H1 (cell line): ENCODE results near the gene PROSER3. TPM values are rescaled to one million over a fixed set of nuclear protein-coding genes. Genes with fewer than 3 reads are reported as not detected.

Experiments used
- CTCF ChIA-PET: fragments of 300-600 bp; sonication (Branson Sonifier 250); formaldehyde crosslinking; loops from one replicate; lab custom pipeline; 2021; ENCODE audit not compliant: partially characterized antibody; lab: Charles Lee
- POLR2A ChIA-PET: fragments of 300-600 bp; sonication (Branson Sonifier 250); formaldehyde crosslinking; loops from one replicate; lab custom pipeline; 2021; ENCODE audit warnings: inconsistent platforms; ENCODE audit not compliant: partially characterized antibody; lab: Charles Lee
- DNase-seq, 2 experiments: peaks; one replicate each; pipeline versions ENCODE4 v3.0.0 to v3.0.0-alpha.2; 2010 to 2022; ENCODE audit warnings: low spot score in 2 of 2, low read depth in 1 of 2, mixed read lengths in 1 of 2
- FAIRE-seq: peaks from 2 replicates; lab custom pipeline; 2011; peaks lifted over from hg19 to GRCh38; lab: Jason Lieb, UNC
- H2AFZ ChIP-seq: 2 replicates; pipeline ENCODE4 v1.8.1; 2012; ENCODE audit warnings: low read length, inconsistent platforms
- H2AK5ac ChIP-seq: 2 replicates; pipeline ENCODE4 v1.6.1; 2013; ENCODE audit warnings: low read depth, low read length
- H2BK120ac ChIP-seq: replicated peaks from 2 replicates; pipeline ENCODE3; 2013; ENCODE audit warnings: low read depth, low read length, inconsistent platforms
- H2BK12ac ChIP-seq: 2 replicates; pipeline ENCODE4 v1.6.1; 2013; ENCODE audit warnings: low read depth, low read length
- H2BK15ac ChIP-seq: 2 replicates; pipeline ENCODE4 v1.6.1; 2013; ENCODE audit warnings: low read length
- H2BK20ac ChIP-seq: 2 replicates; pipeline ENCODE4 v1.6.1; 2013; ENCODE audit warnings: low read length
- H2BK5ac ChIP-seq: 2 replicates; pipeline ENCODE4 v1.6.1; 2013; ENCODE audit warnings: low read depth, low read length
- H3K14ac ChIP-seq: 2 replicates; pipeline ENCODE4 v1.6.1; 2013; ENCODE audit warnings: inconsistent platforms; ENCODE audit not compliant: insufficient read length
- H3K18ac ChIP-seq: 2 replicates; pipeline ENCODE4 v1.6.1; 2013; ENCODE audit warnings: low read length; ENCODE audit errors: extremely low read depth
- H3K23ac ChIP-seq: 2 replicates; pipeline ENCODE4 v1.6.1; 2013; ENCODE audit warnings: inconsistent platforms; ENCODE audit not compliant: insufficient read length
- H3K23me2 ChIP-seq: 2 replicates; pipeline ENCODE4 v1.6.1; 2013; ENCODE audit warnings: low read depth, low read length
- H3K27ac ChIP-seq: 2 replicates; pipeline ENCODE4 v1.6.1; 2011; ENCODE audit warnings: low read depth, low read length, inconsistent platforms
- H3K27me3 ChIP-seq, 4 experiments: replicated peaks in 1 of 4; 1 replicate in 1 of 4; 2 replicates in 3 of 4; pipeline versions ENCODE4 v1.6.1 to v1.8.1; 2011 to 2013; ENCODE audit warnings: low read length in 3 of 4, mild to moderate bottlenecking in 3 of 4, inconsistent platforms in 2 of 4, mixed read lengths in 2 of 4, moderate library complexity in 1 of 4; ENCODE audit not compliant: control insufficient read depth in 3 of 4, insufficient read depth in 3 of 4; ENCODE audit errors: extremely low read depth in 1 of 4
- H3K36me3 ChIP-seq, 4 experiments: 2 replicates each; pipeline versions ENCODE4 v1.6.1 to v1.8.1; 2011 to 2013; ENCODE audit warnings: mild to moderate bottlenecking in 4 of 4, low read length in 3 of 4, moderate library complexity in 2 of 4, control low read depth in 1 of 4, inconsistent platforms in 1 of 4; ENCODE audit not compliant: insufficient read depth in 4 of 4, control insufficient read depth in 2 of 4
- H3K4ac ChIP-seq: replicated peaks from 2 replicates; pipeline ENCODE3; 2013; ENCODE audit warnings: low read length, low read depth, mixed read lengths, inconsistent platforms; ENCODE audit not compliant: insufficient read length
- H3K4me1 ChIP-seq, 4 experiments: replicated peaks in 1 of 4; 1 replicate in 1 of 4; 2 replicates in 3 of 4; pipeline versions ENCODE4 v1.6.1 to v1.8.1; 2011 to 2013; ENCODE audit warnings: low read length in 3 of 4, inconsistent platforms in 2 of 4, mixed read lengths in 1 of 4; ENCODE audit not compliant: insufficient read depth in 4 of 4, control insufficient read depth in 3 of 4
- H3K4me2 ChIP-seq, 2 experiments: 2 replicates each; pipeline versions ENCODE4 v1.6.1 to v1.8.1; 2011 to 2013; ENCODE audit warnings: low read depth in 2 of 2, low read length in 2 of 2, control low read depth in 1 of 2, inconsistent platforms in 1 of 2, mild to moderate bottlenecking in 1 of 2; ENCODE audit not compliant: insufficient read depth in 1 of 2
- H3K4me3 ChIP-seq, 4 experiments: fragments of 200-600, 300-600 bp in 1 of 4; sonication (generic), shearing (Covaris generic), sonication (Bioruptor Twin) in 1 of 4; 2 replicates each; pipeline versions ENCODE4 v1.5.1 to v1.8.1; 2011 to 2016; ENCODE audit warnings: low read length in 4 of 4, low read depth in 3 of 4, control low read depth in 2 of 4, inconsistent platforms in 2 of 4, mild to moderate bottlenecking in 2 of 4, mixed read lengths in 1 of 4, moderate library complexity in 1 of 4; ENCODE audit not compliant: insufficient read depth in 2 of 4; ENCODE audit errors: extremely low read depth in 1 of 4
- H3K56ac ChIP-seq: replicated peaks from 2 replicates; pipeline ENCODE3; 2013; ENCODE audit warnings: low read depth, mild to moderate bottlenecking, mixed read lengths, low read length, inconsistent platforms; ENCODE audit not compliant: insufficient read length
- H3K79me1 ChIP-seq: 2 replicates; pipeline ENCODE4 v1.6.1; 2013; ENCODE audit warnings: low read depth, low read length, control low read depth
- H3K79me2 ChIP-seq, 2 experiments: 2 replicates each; pipeline versions ENCODE4 v1.6.1 to v1.8.1; 2012 to 2013; ENCODE audit warnings: low read length in 2 of 2, mild to moderate bottlenecking in 2 of 2, inconsistent platforms in 1 of 2; ENCODE audit not compliant: insufficient read depth in 2 of 2, control insufficient read depth in 1 of 2
- H3K9ac ChIP-seq, 4 experiments: replicated peaks in 1 of 4; 1 replicate in 1 of 4; 2 replicates in 3 of 4; pipeline versions ENCODE4 v1.6.1 to v1.8.1; 2011 to 2013; ENCODE audit warnings: low read depth in 3 of 4, low read length in 3 of 4, control low read depth in 2 of 4, mild to moderate bottlenecking in 2 of 4, moderate library complexity in 2 of 4, inconsistent platforms in 1 of 4; ENCODE audit errors: extremely low read depth in 1 of 4
- H3K9me3 ChIP-seq, 2 experiments: 2 replicates each; pipeline versions ENCODE4 v1.6.1 to v1.8.1; 2012 to 2013; ENCODE audit warnings: mild to moderate bottlenecking in 2 of 2, moderate library complexity in 2 of 2, control low read depth in 1 of 2, inconsistent platforms in 1 of 2, low read depth in 1 of 2, low read length in 1 of 2, mixed read lengths in 1 of 2; ENCODE audit not compliant: insufficient read depth in 2 of 2
- H4K20me1 ChIP-seq, 2 experiments: replicated peaks in 1 of 2; 2 replicates each; pipeline versions ENCODE3 to v1.8.1; 2011 to 2013; ENCODE audit warnings: inconsistent platforms in 2 of 2, low read length in 2 of 2, mild to moderate bottlenecking in 1 of 2; ENCODE audit not compliant: insufficient read depth in 2 of 2, control insufficient read depth in 1 of 2
- H4K5ac ChIP-seq: 2 replicates; pipeline ENCODE4 v1.6.1; 2013; ENCODE audit warnings: low read length, low read depth, mixed read lengths, inconsistent platforms; ENCODE audit not compliant: insufficient read length
- H4K8ac ChIP-seq: 2 replicates; pipeline ENCODE4 v1.8.0; 2013; ENCODE audit warnings: mild to moderate bottlenecking, moderate library complexity, low read length, inconsistent platforms; ENCODE audit not compliant: insufficient read depth; ENCODE audit errors: extremely low read depth
- H4K91ac ChIP-seq: replicated peaks from 2 replicates; pipeline ENCODE3; 2013; ENCODE audit warnings: low read length, mixed read lengths, inconsistent platforms; ENCODE audit not compliant: insufficient read length
- GABPA ChIP-seq: IDR thresholded peaks from 2 replicates; pipeline ENCODE4 v1.6.1; 2011; ENCODE audit warnings: mild to moderate bottlenecking, low read length, moderate library complexity, borderline replicate concordance; ENCODE audit not compliant: insufficient read depth
- KDM5A ChIP-seq: fragments of 200-600 bp; IDR thresholded peaks from 2 replicates; pipeline ENCODE4 v1.7.1; 2012; ENCODE audit warnings: mild to moderate bottlenecking, low read length, inconsistent platforms, mixed read lengths
- PHF8 ChIP-seq: fragments of 200-600 bp; sonication (generic); conservative IDR thresholded peaks from 2 replicates; pipeline ENCODE4 v1.7.1; 2012; ENCODE audit warnings: low read depth, mild to moderate bottlenecking, inconsistent platforms, low read length, moderate library complexity
- RBBP5 ChIP-seq: IDR thresholded peaks from 2 replicates; pipeline ENCODE4 v1.7.1; 2012; ENCODE audit warnings: low read depth, mild to moderate bottlenecking, inconsistent platforms, low read length, moderate library complexity, borderline replicate concordance
- SP4 ChIP-seq: IDR thresholded peaks from 2 replicates; pipeline ENCODE4 v1.6.1; 2012; ENCODE audit warnings: low read length, inconsistent platforms
- TAF7 ChIP-seq: optimal IDR thresholded peaks from 2 replicates; pipeline ENCODE3; 2011; ENCODE audit warnings: low read depth, mild to moderate bottlenecking, inconsistent platforms, low read length, moderate library complexity, borderline replicate concordance
- WGBS, 2 experiments: shearing (Covaris generic) in 1 of 2; methylation state at CpG; one replicate each; pipeline versions ENCODE4 v1.1.6 to v1.1.7; 2013 to 2015; ENCODE audit warnings: low lambda C conversion rate in 2 of 2, mixed read lengths in 2 of 2, inconsistent platforms in 1 of 2, low coverage in 1 of 2, missing lambda C conversion rate in 1 of 2; ENCODE audit not compliant: insufficient replicate concordance in 2 of 2, insufficient coverage in 1 of 2, insufficient read length in 1 of 2; ENCODE audit errors: extremely low coverage in 1 of 2, missing lambda C conversion rate in 1 of 2; 5-methylcytosine and 5-hydroxymethylcytosine counted together
- polyA plus RNA-seq, 7 experiments: library from polyadenylated mRNA; depleted of rRNA in 3 of 7; stranded (reverse) in 5 of 7; unstranded in 2 of 7; fragments of >200 nt in 5 of 7; fragments of 200-250 nt in 2 of 7; gene quantifications; 1 replicate in 5 of 7; 2 replicates in 1 of 7; 4 replicates in 1 of 7; pipeline versions ENCODE4 v1.2.1 to v1.2.3, GENCODE V29; 2011 to 2013; ENCODE audit warnings: missing spikeins in 2 of 7, mixed read lengths in 2 of 7
- total RNA-seq: library from RNA; stranded (reverse); fragmentation: NEBNext Ultra II Directional; extraction: Animal tissue kit (Norgen Biotek cat#: 25700); gene quantifications from 2 replicates; pipeline ENCODE4 v1.2.1, GENCODE V29; 2021
- TF ChIP-seq, protein P1 (sequence below): IDR thresholded peaks from 2 replicates; pipeline ENCODE4 v1.6.1; 2012; ENCODE audit warnings: inconsistent platforms
- TF ChIP-seq, protein P2 (sequence below): IDR thresholded peaks from 2 replicates; pipeline ENCODE4 v1.6.1; 2012; ENCODE audit warnings: low read length, inconsistent platforms

The PROSER3 gene
- total and polyA plus RNA-seq, 2 of the 8 experiments (the other 6 are each of a cell fraction or from before 2014, with no cell fraction given) = 17.8 to 28.9 TPM

DNA sequence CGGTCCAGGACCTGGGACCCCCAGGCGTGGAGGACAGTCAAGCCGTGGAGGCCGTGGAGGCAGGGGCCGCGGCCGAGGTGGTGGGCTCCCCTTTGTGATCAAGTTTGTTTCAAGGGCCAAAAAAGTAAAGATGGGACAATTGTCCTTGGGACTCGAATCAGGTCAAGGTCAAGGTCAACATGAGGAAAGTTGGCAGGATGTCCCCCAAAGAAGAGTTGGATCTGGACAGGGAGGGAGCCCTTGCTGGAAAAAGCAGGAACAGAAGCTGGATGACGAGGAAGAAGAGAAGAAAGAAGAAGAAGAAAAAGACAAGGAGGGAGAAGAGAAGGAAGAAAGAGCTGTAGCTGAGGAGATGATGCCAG is 37.8 kb upstream of the PROSER3 start:
- TF ChIP-seq, protein P1, sequence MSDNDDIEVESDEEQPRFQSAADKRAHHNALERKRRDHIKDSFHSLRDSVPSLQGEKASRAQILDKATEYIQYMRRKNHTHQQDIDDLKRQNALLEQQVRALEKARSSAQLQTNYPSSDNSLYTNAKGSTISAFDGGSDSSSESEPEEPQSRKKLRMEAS = no peak
- TF ChIP-seq RBBP5 (no peak), PHF8 (no peak), KDM5A (no peak), SP4 (no peak), GABPA (no peak), TAF7 (no peak)
- TF ChIP-seq, protein P2, sequence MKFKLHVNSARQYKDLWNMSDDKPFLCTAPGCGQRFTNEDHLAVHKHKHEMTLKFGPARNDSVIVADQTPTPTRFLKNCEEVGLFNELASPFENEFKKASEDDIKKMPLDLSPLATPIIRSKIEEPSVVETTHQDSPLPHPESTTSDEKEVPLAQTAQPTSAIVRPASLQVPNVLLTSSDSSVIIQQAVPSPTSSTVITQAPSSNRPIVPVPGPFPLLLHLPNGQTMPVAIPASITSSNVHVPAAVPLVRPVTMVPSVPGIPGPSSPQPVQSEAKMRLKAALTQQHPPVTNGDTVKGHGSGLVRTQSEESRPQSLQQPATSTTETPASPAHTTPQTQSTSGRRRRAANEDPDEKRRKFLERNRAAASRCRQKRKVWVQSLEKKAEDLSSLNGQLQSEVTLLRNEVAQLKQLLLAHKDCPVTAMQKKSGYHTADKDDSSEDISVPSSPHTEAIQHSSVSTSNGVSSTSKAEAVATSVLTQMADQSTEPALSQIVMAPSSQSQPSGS = no peak
- H3K9ac ChIP-seq = no peak overlapping the region
- no peak overlapping the region for H4K91ac ChIP-seq
- no peak overlapping the region for H2BK15ac ChIP-seq
- H3K4ac ChIP-seq = no peak overlapping the region
- H2AFZ ChIP-seq = no peak overlapping the region
- H3K56ac ChIP-seq = no peak overlapping the region
- FAIRE-seq (no peak), DNase-seq (no peak)
- no peak overlapping the region for H3K27ac ChIP-seq
- no peaks in the 10 kb centered on the region for H3K27me3 ChIP-seq
- H2AK5ac ChIP-seq = no peak overlapping the region
- no peak overlapping the region for H4K5ac ChIP-seq
- peaks cover 13% of the 10 kb centered on the region for H3K23me2 ChIP-seq
- ChIA-PET CTCF (interaction anchor here (0.7 to 11.8 kb wide), 4 partner anchors 18 to 252 kb away, joined by 3 to 80 read pairs (median 4); partner anchors contain the start of gene IGFLR1), POLR2A (interaction anchor here (1.6 to 5.0 kb wide), 2 partner anchors 17 to 26 kb away, joined by 3 to 54 read pairs; partner anchors contain the start of genes PSENEN and U2AF1L4)
- WGBS, 2 experiments = 93% methylated on average over 9 of the region's 9 CpGs; no CpG with 5 or more reads in 1 of the 2 experiments
- no peak overlapping the region for H3K4me3 ChIP-seq
- no peak overlapping the region for H3K4me2 ChIP-seq
- H4K8ac ChIP-seq = no peak overlapping the region
- peaks cover 7 to 9% of the 10 kb centered on the region in 2 experiments for H4K20me1 ChIP-seq
- H3K14ac ChIP-seq = no peak overlapping the region
- no peak overlapping the region for H2BK5ac ChIP-seq
- H2BK12ac ChIP-seq = no peak overlapping the region
- H3K79me1 ChIP-seq = peaks cover 8% of the 10 kb centered on the region
- H3K36me3 ChIP-seq = peaks cover 19 to 42% (median 27%) of the 10 kb centered on the region in 4 experiments
- no peak overlapping the region for H3K23ac ChIP-seq
- H3K18ac ChIP-seq = no peak overlapping the region
- H3K9me3 ChIP-seq = no peaks in the 10 kb centered on the region
- no peak overlapping the region for H2BK20ac ChIP-seq
- peaks cover 0 to 16% (median 10%) of the 10 kb centered on the region in 4 experiments; a peak in 6 of 7 replicates for H3K4me1 ChIP-seq
- H2BK120ac ChIP-seq = no peak overlapping the region
- peaks cover 0 to 20% of the 10 kb centered on the region in 2 experiments; a peak in 3 of 4 replicates for H3K79me2 ChIP-seq
